CD4-positive, alpha-beta T cell (primary cell): ENCODE measurements around the gene CMC1. TPM values are rescaled to one million over a fixed set of nuclear protein-coding genes. Genes with fewer than 3 reads are reported as not detected.
A peak's percentile ranks its signal among the peaks of the same experiment; 100 is the strongest.

Source experiments
- ATAC-seq: fragments of 200-7000 bp; cut with Tn5 transposase; one replicate; pipeline ENCODE4 v1.10.0; 2022; ENCODE audit warnings: mild to moderate bottlenecking; ENCODE audit not compliant: poor library complexity
- CTCF ChIA-PET: fragments of 350-600 bp; sonication (Branson Sonifier 250); formaldehyde crosslinking; loops from one replicate; lab custom pipeline; 2021; ENCODE audit warnings: antibody characterized with exemption, inconsistent platforms; lab: Charles Lee
- POLR2A ChIA-PET: fragments of 350-600 bp; sonication (Branson Sonifier 250); formaldehyde crosslinking; loops from one replicate; lab custom pipeline; 2021; ENCODE audit warnings: antibody characterized with exemption, inconsistent platforms; lab: Charles Lee
- DNase-seq, 14 experiments: peaks; one replicate each; pipeline ENCODE4 v3.0.0-alpha.2; 2013 to 2020; ENCODE audit warnings: mixed read lengths in 2 of 14
- H3K27ac ChIP-seq, 2 donors: one replicate each; pipeline versions ENCODE4 v1.5.1 to v1.7.0; 2013; ENCODE audit warnings: low read length in 2 of 2, low read depth in 1 of 2, mild to moderate bottlenecking in 1 of 2
- H3K27me3 ChIP-seq, 2 experiments: 1 replicate in 1 of 2; 2 replicates in 1 of 2; pipeline versions ENCODE4 v1.6.1 to v1.7.0; 2013; ENCODE audit warnings: low read length in 2 of 2, control low read depth in 1 of 2, mild to moderate bottlenecking in 1 of 2, moderate library complexity in 1 of 2; ENCODE audit not compliant: insufficient read depth in 2 of 2, control insufficient read depth in 1 of 2
- H3K36me3 ChIP-seq: one replicate; pipeline ENCODE4 v1.6.1; 2013; ENCODE audit warnings: low read length, control low read depth; ENCODE audit not compliant: insufficient read depth
- H3K4me1 ChIP-seq: one replicate; pipeline ENCODE4 v1.6.1; 2013; ENCODE audit warnings: low read length, control low read depth; ENCODE audit not compliant: insufficient read depth
- H3K4me3 ChIP-seq: one replicate; pipeline ENCODE4 v1.5.1; 2013; ENCODE audit warnings: mild to moderate bottlenecking, low read length, moderate library complexity
- H3K9me3 ChIP-seq, 2 experiments: 1 replicate in 1 of 2; 2 replicates in 1 of 2; pipeline versions ENCODE4 v1.6.1 to v1.7.0; 2013; ENCODE audit warnings: low read length in 2 of 2, mild to moderate bottlenecking in 2 of 2, control low read depth in 1 of 2, moderate library complexity in 1 of 2; ENCODE audit not compliant: control insufficient read depth in 1 of 2, insufficient read depth in 1 of 2
- H3K27ac Mint-ChIP-seq: one replicate; pipeline ENCODE4 v1.8.0; 2020; ENCODE audit warnings: mixed read lengths
- H3K27me3 Mint-ChIP-seq: one replicate; pipeline ENCODE4 v1.8.0; 2021; ENCODE audit warnings: mixed read lengths
- H3K36me3 Mint-ChIP-seq: one replicate; pipeline ENCODE4 v1.8.0; 2021; ENCODE audit warnings: low read depth, mixed read lengths
- H3K4me1 Mint-ChIP-seq: one replicate; pipeline ENCODE4 v1.8.0; 2021; ENCODE audit warnings: low read depth, mixed read lengths
- H3K4me3 Mint-ChIP-seq: one replicate; pipeline ENCODE4 v1.8.0; 2020; ENCODE audit warnings: mild to moderate bottlenecking, mixed read lengths
- H3K9me3 Mint-ChIP-seq: one replicate; pipeline ENCODE4 v1.8.0; 2020; ENCODE audit warnings: mixed read lengths
- intact Hi-C, 2 experiments: fragments of 100-400 bp; cut with DNase I in 1 of 2; cut with micrococcal nuclease in 1 of 2; formaldehyde crosslinking; loops; one replicate each; pipeline versions ENCODE4 v1.15.1 to v1.9.0; 2023 to 2025; cut with DNase I, micrococcal nuclease
- total RNA-seq, 174 experiments: library from RNA in 2 of 174; stranded (reverse) in 2 of 174; gene quantifications; one replicate each; pipeline ENCODE4 v1.2.3 and lab custom pipeline; 2021 to 2026
- TF ChIP-seq, protein P1 (sequence below): fragments of 200-600 bp; IDR thresholded peaks from one replicate; pipeline ENCODE4 v1.8.0; 2022; ENCODE audit warnings: antibody characterized with exemption, mild to moderate bottlenecking

CMC1 gene
- total RNA-seq, 2 experiments from 2014 or later, result 5.0 to 6.6 TPM

DNA sequence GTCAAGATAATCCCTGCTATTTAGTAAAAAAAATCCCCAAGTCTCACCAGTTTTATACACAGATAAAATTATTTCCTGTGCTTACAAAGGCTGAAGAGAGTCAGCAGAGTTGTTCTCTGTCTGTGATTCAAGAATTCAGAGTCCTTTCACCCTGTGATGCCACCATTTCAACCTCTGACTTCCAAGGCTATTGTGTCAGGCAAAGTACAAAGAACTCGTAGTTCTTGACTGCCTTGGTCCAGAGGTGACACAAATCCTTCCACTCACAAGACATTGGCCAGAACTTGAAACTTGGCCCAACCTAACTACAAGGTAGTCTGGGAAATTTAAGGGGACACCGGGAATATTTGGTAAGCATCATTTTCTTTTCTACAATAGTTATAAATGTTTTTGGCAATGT is 34.9 kb upstream of the CMC1 start:
- Histone ChIP-seq H3K9me3 (no peaks in the 10 kb centered on the region), H3K4me1 (peaks cover 8% of the 10 kb centered on the region), H3K4me3 (no peak overlapping the region), H3K36me3 (no peaks in the 10 kb centered on the region), H3K27ac (no peak overlapping the region), H3K27me3 (no peaks in the 10 kb centered on the region)
- ChIA-PET CTCF (interaction anchor here (1.2 kb wide), 1 partner anchor 34 kb away, joined by 3 read pairs; no protein-coding TSS in a partner anchor), POLR2A (no interaction called here)
- peaks cover 44% of the 10 kb centered on the region for H3K4me1 Mint-ChIP-seq
- no peak for DNase-seq
- H3K27me3 Mint-ChIP-seq, result no peaks in the 10 kb centered on the region
- H3K4me3 Mint-ChIP-seq, result no peak overlapping the region
- ATAC-seq, result no peak
- H3K36me3 Mint-ChIP-seq, result no peaks in the 10 kb centered on the region
- intact Hi-C loops, result no loop called here
- no peak overlapping the region for H3K27ac Mint-ChIP-seq
- TF ChIP-seq, protein P1, sequence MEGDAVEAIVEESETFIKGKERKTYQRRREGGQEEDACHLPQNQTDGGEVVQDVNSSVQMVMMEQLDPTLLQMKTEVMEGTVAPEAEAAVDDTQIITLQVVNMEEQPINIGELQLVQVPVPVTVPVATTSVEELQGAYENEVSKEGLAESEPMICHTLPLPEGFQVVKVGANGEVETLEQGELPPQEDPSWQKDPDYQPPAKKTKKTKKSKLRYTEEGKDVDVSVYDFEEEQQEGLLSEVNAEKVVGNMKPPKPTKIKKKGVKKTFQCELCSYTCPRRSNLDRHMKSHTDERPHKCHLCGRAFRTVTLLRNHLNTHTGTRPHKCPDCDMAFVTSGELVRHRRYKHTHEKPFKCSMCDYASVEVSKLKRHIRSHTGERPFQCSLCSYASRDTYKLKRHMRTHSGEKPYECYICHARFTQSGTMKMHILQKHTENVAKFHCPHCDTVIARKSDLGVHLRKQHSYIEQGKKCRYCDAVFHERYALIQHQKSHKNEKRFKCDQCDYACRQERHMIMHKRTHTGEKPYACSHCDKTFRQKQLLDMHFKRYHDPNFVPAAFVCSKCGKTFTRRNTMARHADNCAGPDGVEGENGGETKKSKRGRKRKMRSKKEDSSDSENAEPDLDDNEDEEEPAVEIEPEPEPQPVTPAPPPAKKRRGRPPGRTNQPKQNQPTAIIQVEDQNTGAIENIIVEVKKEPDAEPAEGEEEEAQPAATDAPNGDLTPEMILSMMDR, result no peak
- H3K9me3 Mint-ChIP-seq, result peaks cover 5% of the 10 kb centered on the region

GRCh38 chr3:28207000-28207733 is 34.3 kb upstream of the CMC1 start:
- H3K27me3 Mint-ChIP-seq, result no peaks in the 10 kb centered on the region
- Histone ChIP-seq H3K4me1 (peaks cover 9% of the 10 kb centered on the region), H3K4me3 (no peak overlapping the region), H3K27me3 (no peaks in the 10 kb centered on the region), H3K9me3 (no peaks in the 10 kb centered on the region), H3K27ac (no peak overlapping the region), H3K36me3 (no peaks in the 10 kb centered on the region)
- ChIA-PET CTCF (interaction anchor here (1.2 kb wide), 1 partner anchor 33 kb away, joined by 3 read pairs; no protein-coding TSS in a partner anchor), POLR2A (interaction anchor here (0.6 kb wide), 1 partner anchor 40 kb away, joined by 3 read pairs; no protein-coding TSS in a partner anchor)
- ATAC-seq (no peak), DNase-seq (no peak)
- H3K9me3 Mint-ChIP-seq, result peaks cover 7% of the 10 kb centered on the region
- intact Hi-C loops, result no loop called here
- no peaks in the 10 kb centered on the region for H3K36me3 Mint-ChIP-seq
- H3K27ac Mint-ChIP-seq, result no peak overlapping the region
- TF ChIP-seq, protein P1, result no peak
- no peak overlapping the region for H3K4me3 Mint-ChIP-seq
- H3K4me1 Mint-ChIP-seq, result peaks cover 45% of the 10 kb centered on the region

DNA sequence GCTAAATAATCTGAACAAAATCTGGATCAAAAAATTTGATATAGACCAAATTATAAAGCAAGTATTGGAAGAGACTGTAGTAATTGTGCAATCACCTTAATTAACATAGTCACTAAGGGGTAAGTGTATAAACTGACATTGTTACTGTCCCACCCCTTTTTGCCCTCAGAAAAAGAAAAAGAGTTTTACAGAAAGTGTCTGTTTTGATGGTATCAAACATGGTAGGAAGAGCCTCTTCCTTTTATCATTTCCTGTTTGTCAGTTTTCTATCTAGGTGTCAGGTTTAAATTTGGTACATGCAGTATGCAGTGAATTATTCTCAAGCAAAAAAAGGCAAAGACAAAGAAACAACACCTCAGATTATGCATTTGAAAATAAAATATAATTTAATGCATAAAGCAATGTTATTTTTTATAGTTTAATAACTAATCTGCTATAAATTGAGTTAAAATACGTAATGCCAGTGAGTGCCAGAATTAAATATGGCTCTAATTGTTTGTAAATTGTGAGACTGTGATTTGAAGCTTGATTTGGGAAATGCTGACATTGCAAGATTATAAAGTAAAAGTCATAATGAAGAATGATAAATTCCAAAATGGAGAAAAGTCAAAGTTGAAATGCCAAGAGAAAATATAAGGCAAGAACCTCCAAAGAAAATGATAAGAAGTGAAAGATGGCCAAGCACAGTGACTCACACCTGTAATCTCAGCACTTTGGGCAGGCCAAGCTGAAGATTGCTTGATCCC is 30.3 kb upstream of the CMC1 start:
- H3K27ac ChIP-seq, result no peak overlapping the region
- peak in 3 of 14 experiments; percentile 22 to 68 (median 29) for DNase-seq
- H3K4me1 ChIP-seq, result peaks cover 9% of the 10 kb centered on the region
- TF ChIP-seq, protein P1, result no peak
- Mint-ChIP-seq H3K27ac (peak overlapping the region; percentile 48), H3K27me3 (no peaks in the 10 kb centered on the region), H3K9me3 (peaks cover 17% of the 10 kb centered on the region), H3K36me3 (peaks cover 22% of the 10 kb centered on the region), H3K4me3 (peak overlapping the region; percentile 40), H3K4me1 (peaks cover 50% of the 10 kb centered on the region)
- no peaks in the 10 kb centered on the region for H3K27me3 ChIP-seq
- ChIA-PET POLR2A (interaction anchor here (0.8 kb wide), 1 partner anchor 138 kb away, joined by 3 read pairs; the partner anchor contains the start of genes AZI2 and ZCWPW2), CTCF (no interaction called here)
- no peak overlapping the region for H3K4me3 ChIP-seq
- intact Hi-C loops, result loop anchor here in 1 of 2 experiments (1.0 kb wide), 1 partner anchor 30 kb away; the partner anchor contains the start of gene CMC1
- H3K9me3 ChIP-seq, result peaks cover 0 to 19% of the 10 kb centered on the region in 2 experiments
- H3K36me3 ChIP-seq, result no peaks in the 10 kb centered on the region
- ATAC-seq, result peak; percentile 74
